ENCODE measurements around the gene TMED10. TPM values are rescaled to one million over a fixed set of nuclear protein-coding genes. Genes with fewer than 3 reads are reported as not detected.

Gene TMED10
- total RNA-seq, 1 experiment from 2014 or later = 253 TPM

GRCh38 chr14:75165586-75166391 lies 10.6 kb downstream of the TMED10 start:
- H4K20me1 ChIP-seq (ENCODE audit: low read length) = peaks cover 34% of the 10 kb centered on the region
- CTCF ChIA-PET = no interaction called here
- H3K4me1 ChIP-seq (ENCODE audit: insufficient read depth, low read length) = peaks cover 10% of the 10 kb centered on the region
- intact Hi-C loops (cut with micrococcal nuclease) = no loop called here
- no peak overlapping the region for H2AFZ ChIP-seq (ENCODE audit: low read length)
- ATAC-seq (no peak), DNase-seq (no peak)
- no peak overlapping the region for H3K27ac ChIP-seq (ENCODE audit: low read length)
- no peaks in the 10 kb centered on the region for H3K36me3 ChIP-seq (ENCODE audit: low read depth, low read length)
- H3K4me3 ChIP-seq (ENCODE audit: low read length) = no peak overlapping the region
- no peaks in the 10 kb centered on the region for H3K9me3 ChIP-seq (ENCODE audit: low read length)
- no peaks in the 10 kb centered on the region for H3F3A ChIP-seq (ENCODE audit: low read length, unreplicated experiment)
- H3K79me2 ChIP-seq (ENCODE audit: low read length) = peaks cover 95% of the 10 kb centered on the region
- no peak overlapping the region for H3K9ac ChIP-seq (ENCODE audit: low read length)
- H3K9me2 ChIP-seq (replicated peaks; ENCODE audit: low read length) = no peaks in the 10 kb centered on the region
- POLR2A ChIA-PET (ENCODE audit: unreplicated experiment) = no interaction called here
- no peak for TF ChIP-seq CTCF (conservative IDR thresholded peaks at IDR 0.05; ENCODE audit: low read depth, low read length)
- no peak for TF ChIP-seq EZH2 (IDR thresholded peaks at IDR 0.05; ENCODE audit: low read length, unreplicated experiment)
- no peak for TF ChIP-seq EZH2phosphoT487 (IDR thresholded peaks at IDR 0.05; ENCODE audit: borderline replicate concordance, low read length)
- no TSS peak for BruUV-seq (replicated peaks)
- no peak overlapping the region for H3K4me2 ChIP-seq (ENCODE audit: low read length)
- no peaks in the 10 kb centered on the region for H3K27me3 ChIP-seq (ENCODE audit: low read length)

GRCh38 chr14:75164809-75165208 lies 11.6 kb downstream of the TMED10 start:
- DNase-seq = no peak
- Histone ChIP-seq H2AFZ (ENCODE audit: low read length) (no peak overlapping the region), H3K9me2 (replicated peaks; ENCODE audit: low read length) (no peaks in the 10 kb centered on the region), H3K4me1 (ENCODE audit: insufficient read depth, low read length) (peaks cover 10% of the 10 kb centered on the region), H3K4me3 (ENCODE audit: low read length) (no peak overlapping the region), H3K27ac (ENCODE audit: low read length) (no peak overlapping the region), H3K9me3 (ENCODE audit: low read length) (no peaks in the 10 kb centered on the region), H3K4me2 (ENCODE audit: low read length) (no peak overlapping the region), H3K79me2 (ENCODE audit: low read length) (peaks cover 95% of the 10 kb centered on the region), H3K9ac (ENCODE audit: low read length) (no peak overlapping the region), H4K20me1 (ENCODE audit: low read length) (peaks cover 32% of the 10 kb centered on the region), H3F3A (ENCODE audit: low read length, unreplicated experiment) (no peaks in the 10 kb centered on the region), H3K27me3 (ENCODE audit: low read length) (no peaks in the 10 kb centered on the region), H3K36me3 (ENCODE audit: low read depth, low read length) (no peaks in the 10 kb centered on the region)
- ChIA-PET CTCF (no interaction called here), POLR2A (ENCODE audit: unreplicated experiment) (no interaction called here)
- no peak for ATAC-seq
- intact Hi-C loops (cut with micrococcal nuclease) = no loop called here
- no peak for TF ChIP-seq EZH2phosphoT487 (IDR thresholded peaks at IDR 0.05; ENCODE audit: borderline replicate concordance, low read length)
- no peak for TF ChIP-seq EZH2 (IDR thresholded peaks at IDR 0.05; ENCODE audit: low read length, unreplicated experiment)
- no peak for TF ChIP-seq CTCF (conservative IDR thresholded peaks at IDR 0.05; ENCODE audit: low read depth, low read length)
- BruUV-seq (replicated peaks) = no TSS peak

- H3K36me3 ChIP-seq (ENCODE audit: low read depth, low read length) = no peaks in the 10 kb centered on the region
- ChIA-PET POLR2A (ENCODE audit: unreplicated experiment) (no interaction called here), CTCF (interaction anchor here (0.6 kb wide), 1 partner anchor 38 kb away, joined by 6 read pairs; no protein-coding TSS in a partner anchor)
- H3K9me2 ChIP-seq (replicated peaks; ENCODE audit: low read length) = no peaks in the 10 kb centered on the region
- H3K27me3 ChIP-seq (ENCODE audit: low read length) = no peaks in the 10 kb centered on the region
- H3K4me1 ChIP-seq (ENCODE audit: insufficient read depth, low read length) = peaks cover 4% of the 10 kb centered on the region
- H3F3A ChIP-seq (ENCODE audit: low read length, unreplicated experiment) = no peaks in the 10 kb centered on the region
- DNase-seq (no peak), ATAC-seq (no peak)
- intact Hi-C loops (cut with micrococcal nuclease) = no loop called here
- H3K9ac ChIP-seq (ENCODE audit: low read length) = no peak overlapping the region
- no peak overlapping the region for H3K27ac ChIP-seq (ENCODE audit: low read length)
- H3K9me3 ChIP-seq (ENCODE audit: low read length) = no peaks in the 10 kb centered on the region
- no peak overlapping the region for H3K4me3 ChIP-seq (ENCODE audit: low read length)
- no peak overlapping the region for H2AFZ ChIP-seq (ENCODE audit: low read length)
- no peak overlapping the region for H3K4me2 ChIP-seq (ENCODE audit: low read length)
- TF ChIP-seq CTCF (conservative IDR thresholded peaks at IDR 0.05; ENCODE audit: low read depth, low read length) = no peak
- no peak for TF ChIP-seq EZH2phosphoT487 (IDR thresholded peaks at IDR 0.05; ENCODE audit: borderline replicate concordance, low read length)
- TF ChIP-seq EZH2 (IDR thresholded peaks at IDR 0.05; ENCODE audit: low read length, unreplicated experiment) = no peak
- peaks cover 95% of the 10 kb centered on the region for H3K79me2 ChIP-seq (ENCODE audit: low read length)
- H4K20me1 ChIP-seq (ENCODE audit: low read length) = peaks cover 30% of the 10 kb centered on the region
- BruUV-seq (replicated peaks) = no TSS peak
Measured at GRCh38 chr14:75163677-75164076, 12.7 kb downstream of the TMED10 start.
